ENCODE data around the gene FMN1. TPM values are rescaled to one million over a fixed set of nuclear protein-coding genes. Genes with fewer than 3 reads are reported as not detected.

FMN1 gene
- polyA plus RNA-seq, 3 donors: 0.28 to 3.7 (median 0.34) TPM

GRCh38 chr15:32943711-32944110 lies 250.8 kb downstream of the FMN1 start:
- DNase-seq: no peak
- no peaks in the 10 kb centered on the region for H3K79me2 ChIP-seq (ENCODE audit: insufficient read depth, low read length)
- intact Hi-C loops (cut with micrococcal nuclease): no loop called here
- WGBS (ENCODE audit: insufficient coverage): 95% methylated on average over 2 of the region's 3 CpGs
- no peak overlapping the region for H2AFZ ChIP-seq (ENCODE audit: insufficient read depth, low read depth, low read length, poor library complexity, severe bottlenecking)
- no peaks in the 10 kb centered on the region for H3K36me3 ChIP-seq (replicated peaks in 1 of 2; ENCODE audit: control insufficient read depth in 1 of 2, insufficient read depth in 2 of 2, low read length in 2 of 2)
- no peak overlapping the region for H3K27ac ChIP-seq (ENCODE audit: low read depth in 1 of 2, low read length in 2 of 2)
- no peak overlapping the region for H3K4me3 ChIP-seq (replicated peaks in 1 of 3; ENCODE audit: low read depth in 2 of 3, low read length in 3 of 3)
- Mint-ChIP-seq H3K4me1 (no peaks in the 10 kb centered on the region), H3K27ac (no peak overlapping the region), H3K27me3 (ENCODE audit: low read depth in 3 of 3) (no peaks in the 10 kb centered on the region), H3K36me3 (peaks cover 0 to 2% of the 10 kb centered on the region in 2 donors), H3K9me3 (no peaks in the 10 kb centered on the region), H3K4me3 (no peak overlapping the region)
- no peak overlapping the region for H3K4me2 ChIP-seq (replicated peaks; ENCODE audit: extremely low read depth, low read length, poor library complexity, severe bottlenecking)
- no peaks in the 10 kb centered on the region for H4K20me1 ChIP-seq (ENCODE audit: insufficient read depth, low read length)
- H3K9ac ChIP-seq (ENCODE audit: insufficient read depth, low read length, poor library complexity, severe bottlenecking): no peak overlapping the region
- H3K27me3 ChIP-seq (ENCODE audit: control insufficient read depth in 2 of 2, insufficient read depth in 2 of 2, low read length in 2 of 2): no peaks in the 10 kb centered on the region
- no peak for TF ChIP-seq CTCF (IDR thresholded peaks at IDR 0.05)
- H3K4me1 ChIP-seq (ENCODE audit: control insufficient read depth in 1 of 2, insufficient read depth in 2 of 2, low read length in 2 of 2): no peaks in the 10 kb centered on the region
- H3K9me3 ChIP-seq (replicated peaks in 1 of 2; ENCODE audit: control insufficient read depth in 1 of 2, insufficient read depth in 1 of 2, low read length in 2 of 2): no peaks in the 10 kb centered on the region

GRCh38 chr15:32942401-32942841 lies 252.1 kb downstream of the FMN1 start:
- no peak overlapping the region for H3K9ac ChIP-seq (ENCODE audit: insufficient read depth, low read length, poor library complexity, severe bottlenecking)
- no peaks in the 10 kb centered on the region for H3K79me2 ChIP-seq (ENCODE audit: insufficient read depth, low read length)
- Mint-ChIP-seq H3K9me3 (no peaks in the 10 kb centered on the region), H3K27me3 (ENCODE audit: low read depth in 3 of 3) (no peaks in the 10 kb centered on the region), H3K36me3 (peaks cover 0 to 2% of the 10 kb centered on the region in 2 donors), H3K4me3 (no peak overlapping the region), H3K27ac (no peak overlapping the region), H3K4me1 (no peaks in the 10 kb centered on the region)
- WGBS (ENCODE audit: insufficient coverage): 100% methylated on average over 1 of the region's 2 CpGs
- no peaks in the 10 kb centered on the region for H3K27me3 ChIP-seq (ENCODE audit: control insufficient read depth in 2 of 2, insufficient read depth in 2 of 2, low read length in 2 of 2)
- no peaks in the 10 kb centered on the region for H3K36me3 ChIP-seq (replicated peaks in 1 of 2; ENCODE audit: control insufficient read depth in 1 of 2, insufficient read depth in 2 of 2, low read length in 2 of 2)
- H3K4me1 ChIP-seq (ENCODE audit: control insufficient read depth in 1 of 2, insufficient read depth in 2 of 2, low read length in 2 of 2): no peaks in the 10 kb centered on the region
- no peak for DNase-seq
- H3K4me3 ChIP-seq (replicated peaks in 1 of 3; ENCODE audit: low read depth in 2 of 3, low read length in 3 of 3): no peak overlapping the region
- intact Hi-C loops (cut with micrococcal nuclease): no loop called here
- H3K27ac ChIP-seq (ENCODE audit: low read depth in 1 of 2, low read length in 2 of 2): no peak overlapping the region
- TF ChIP-seq CTCF (IDR thresholded peaks at IDR 0.05): no peak
- no peaks in the 10 kb centered on the region for H4K20me1 ChIP-seq (ENCODE audit: insufficient read depth, low read length)
- H3K9me3 ChIP-seq (replicated peaks in 1 of 2; ENCODE audit: control insufficient read depth in 1 of 2, insufficient read depth in 1 of 2, low read length in 2 of 2): no peaks in the 10 kb centered on the region
- H2AFZ ChIP-seq (ENCODE audit: insufficient read depth, low read depth, low read length, poor library complexity, severe bottlenecking): no peak overlapping the region
- H3K4me2 ChIP-seq (replicated peaks; ENCODE audit: extremely low read depth, low read length, poor library complexity, severe bottlenecking): no peak overlapping the region
